Activated CD8-positive, alpha-beta memory T cell treated with anti-CD3 and anti-CD28 coated beads, Interleukin-2, amount 50 U/mL, for 1 hour (primary cell): ENCODE measurements around the gene CPT1C.

Experiments
- DNase-seq: peaks from one replicate; pipeline ENCODE4 v3.0.0-alpha.2; 2020; ENCODE audit errors: extremely low read depth

The CPT1C gene

DNA sequence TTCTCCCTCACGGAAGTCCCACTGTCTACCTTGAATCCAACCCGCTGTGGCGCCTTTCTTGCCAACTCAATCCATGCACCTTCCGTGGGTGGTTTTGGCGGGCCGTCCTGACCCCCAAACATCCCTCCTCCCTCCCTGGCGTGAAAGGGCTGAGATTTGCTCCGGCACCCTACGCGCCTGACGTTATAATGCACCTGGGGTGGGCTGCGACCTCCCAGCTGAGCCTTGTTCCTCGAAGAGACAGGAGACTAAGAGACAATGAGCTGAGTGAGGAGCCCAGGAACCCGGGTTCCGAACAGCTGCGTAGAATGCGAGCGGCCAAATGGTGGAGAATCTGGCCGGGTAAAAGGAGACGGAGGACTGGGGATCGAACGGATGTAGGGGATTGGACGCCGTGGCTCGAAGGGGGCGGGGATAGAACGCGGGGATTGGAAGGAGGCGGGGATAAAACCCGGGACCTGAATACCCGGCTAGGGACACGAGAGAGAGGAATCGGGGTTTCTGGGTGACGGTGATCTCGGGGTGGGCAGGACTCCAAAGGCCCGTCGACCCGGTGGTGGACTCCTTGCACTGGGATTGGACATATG lies at the start of gene CPT1C:
Gene CPT1C, plus strand, starts transcription at position 461 of the 587 bp plus-strand sequence. CDS start 1,137 bp downstream, outside the sequence.
- no peak for DNase-seq

DNA sequence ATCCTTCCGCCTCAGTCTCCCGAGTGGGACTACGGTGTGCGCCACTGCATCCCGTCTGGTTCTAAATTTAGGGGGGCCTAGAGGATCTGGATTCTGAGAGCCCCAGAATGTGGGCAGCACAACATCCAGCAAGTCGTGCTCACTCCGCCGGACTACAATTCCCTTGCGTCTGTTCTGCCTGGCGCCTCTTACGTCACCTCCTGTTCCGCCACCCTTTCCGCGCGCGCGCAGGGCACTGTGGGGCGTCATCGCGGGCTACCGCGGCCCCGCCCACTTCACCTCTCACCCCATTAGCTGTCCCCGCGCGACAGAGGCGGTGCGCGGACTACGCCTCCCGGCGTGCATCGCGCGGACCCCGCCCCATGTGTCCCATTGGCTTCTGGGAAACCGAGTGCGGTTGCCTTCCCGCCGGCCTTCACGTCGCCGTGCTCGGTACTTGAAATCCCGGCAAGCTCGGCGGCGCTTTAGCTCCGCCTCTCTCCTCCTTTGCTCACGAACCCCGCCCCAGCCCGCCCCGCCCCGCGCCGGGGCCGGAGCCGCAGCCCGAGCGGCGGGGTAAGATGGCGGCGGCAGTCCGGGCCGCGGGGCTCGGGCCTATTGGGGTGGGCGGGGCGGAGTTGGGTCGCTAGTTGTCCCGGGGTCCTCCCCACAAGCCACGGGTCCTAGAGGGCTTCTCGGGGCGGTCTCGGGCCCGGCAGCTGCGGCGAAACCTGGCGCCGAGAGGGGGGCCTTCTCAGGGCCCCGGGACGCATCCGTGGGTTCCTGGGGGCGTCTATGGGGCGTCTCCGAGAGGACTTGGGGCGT lies 49.0 kb upstream of the CPT1C start, which contains the start of gene SCAF1:
Gene SCAF1, plus strand, starts transcription at position 522 of the 804 bp plus-strand sequence. CDS start 2,818 bp downstream, outside the sequence.
- peak; percentile 97 for DNase-seq

GRCh38 chr19:49642492-49643035 lies 48.4 kb upstream of the CPT1C start:
- no peak for DNase-seq

DNA sequence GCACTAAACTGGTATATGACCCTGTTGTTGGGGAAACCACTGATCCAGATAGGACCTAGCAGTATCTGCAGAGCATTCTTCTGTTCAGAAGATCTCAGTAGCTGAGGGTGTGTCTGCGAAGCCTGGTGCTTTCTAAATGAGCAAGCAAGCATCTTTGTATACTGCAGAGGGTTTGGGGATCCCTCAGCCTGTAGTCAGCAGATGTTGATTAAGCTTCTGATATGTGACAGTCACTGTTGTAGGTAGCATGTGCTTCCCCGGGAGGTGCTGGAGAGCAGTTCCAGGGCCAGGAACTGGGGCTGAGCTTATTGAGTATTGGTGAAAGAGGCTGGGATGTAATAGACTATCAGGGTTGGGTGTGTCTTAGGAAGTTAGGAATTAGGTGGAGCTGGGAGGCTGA lies 47.5 kb upstream of the CPT1C start:
- DNase-seq, result no peak

GRCh38 chr19:49645592-49645991 lies 45.3 kb upstream of the CPT1C start:
- DNase-seq, result no peak

GRCh38 chr19:49645995-49646394 lies 44.9 kb upstream of the CPT1C start:
- no peak for DNase-seq

GRCh38 chr19:49646586-49646985 lies 44.3 kb upstream of the CPT1C start:
- DNase-seq, result no peak

DNA sequence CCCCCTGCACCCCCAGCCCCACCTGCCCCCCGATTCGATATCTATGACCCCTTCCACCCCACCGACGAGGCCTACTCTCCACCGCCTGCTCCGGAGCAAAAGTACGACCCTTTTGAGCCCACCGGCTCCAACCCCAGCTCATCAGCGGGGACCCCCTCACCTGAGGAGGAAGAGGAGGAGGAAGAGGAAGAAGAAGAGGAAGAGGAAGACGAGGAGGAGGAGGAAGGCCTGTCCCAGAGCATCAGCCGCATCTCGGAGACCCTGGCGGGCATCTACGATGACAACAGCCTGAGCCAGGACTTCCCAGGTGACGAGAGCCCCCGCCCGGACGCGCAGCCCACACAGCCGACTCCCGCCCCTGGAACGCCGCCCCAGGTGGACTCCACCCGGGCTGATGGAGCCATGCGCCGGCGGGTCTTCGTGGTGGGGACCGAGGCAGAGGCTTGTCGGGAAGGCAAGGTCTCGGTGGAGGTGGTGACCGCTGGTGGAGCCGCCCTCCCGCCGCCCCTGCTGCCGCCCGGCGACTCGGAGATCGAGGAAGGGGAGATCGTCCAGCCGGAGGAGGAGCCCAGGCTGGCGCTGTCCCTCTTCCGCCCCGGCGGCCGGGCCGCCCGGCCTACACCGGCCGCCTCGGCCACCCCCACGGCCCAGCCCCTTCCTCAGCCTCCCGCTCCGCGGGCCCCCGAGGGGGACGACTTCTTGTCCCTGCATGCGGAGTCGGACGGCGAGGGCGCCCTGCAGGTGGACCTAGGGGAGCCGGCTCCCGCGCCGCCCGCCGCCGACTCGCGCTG lies 39.7 kb upstream of the CPT1C start:
- no peak for DNase-seq

DNA sequence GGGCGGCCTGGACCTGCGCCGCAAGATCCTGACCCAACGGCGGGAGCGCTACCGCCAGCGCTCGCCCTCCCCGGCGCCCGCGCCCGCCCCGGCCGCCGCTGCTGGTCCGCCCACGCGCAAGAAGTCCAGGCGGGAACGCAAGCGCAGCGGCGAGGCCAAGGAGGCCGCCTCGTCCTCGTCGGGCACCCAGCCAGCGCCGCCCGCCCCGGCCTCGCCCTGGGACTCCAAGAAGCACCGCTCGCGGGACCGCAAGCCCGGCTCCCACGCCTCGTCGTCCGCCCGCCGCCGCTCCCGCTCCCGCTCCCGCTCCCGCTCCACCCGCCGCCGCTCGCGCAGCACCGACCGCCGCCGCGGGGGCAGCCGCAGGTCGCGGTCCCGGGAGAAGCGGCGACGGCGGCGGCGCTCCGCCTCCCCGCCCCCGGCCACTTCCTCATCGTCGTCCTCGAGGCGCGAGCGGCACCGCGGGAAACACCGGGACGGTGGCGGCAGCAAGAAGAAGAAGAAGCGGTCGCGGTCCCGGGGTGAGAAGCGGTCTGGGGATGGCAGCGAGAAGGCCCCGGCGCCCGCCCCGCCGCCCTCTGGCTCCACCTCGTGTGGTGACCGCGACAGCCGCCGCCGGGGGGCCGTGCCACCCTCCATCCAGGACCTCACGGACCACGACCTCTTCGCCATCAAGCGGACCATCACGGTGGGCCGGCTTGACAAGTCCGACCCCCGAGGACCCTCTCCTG lies 38.9 kb upstream of the CPT1C start:
- no peak for DNase-seq

DNA sequence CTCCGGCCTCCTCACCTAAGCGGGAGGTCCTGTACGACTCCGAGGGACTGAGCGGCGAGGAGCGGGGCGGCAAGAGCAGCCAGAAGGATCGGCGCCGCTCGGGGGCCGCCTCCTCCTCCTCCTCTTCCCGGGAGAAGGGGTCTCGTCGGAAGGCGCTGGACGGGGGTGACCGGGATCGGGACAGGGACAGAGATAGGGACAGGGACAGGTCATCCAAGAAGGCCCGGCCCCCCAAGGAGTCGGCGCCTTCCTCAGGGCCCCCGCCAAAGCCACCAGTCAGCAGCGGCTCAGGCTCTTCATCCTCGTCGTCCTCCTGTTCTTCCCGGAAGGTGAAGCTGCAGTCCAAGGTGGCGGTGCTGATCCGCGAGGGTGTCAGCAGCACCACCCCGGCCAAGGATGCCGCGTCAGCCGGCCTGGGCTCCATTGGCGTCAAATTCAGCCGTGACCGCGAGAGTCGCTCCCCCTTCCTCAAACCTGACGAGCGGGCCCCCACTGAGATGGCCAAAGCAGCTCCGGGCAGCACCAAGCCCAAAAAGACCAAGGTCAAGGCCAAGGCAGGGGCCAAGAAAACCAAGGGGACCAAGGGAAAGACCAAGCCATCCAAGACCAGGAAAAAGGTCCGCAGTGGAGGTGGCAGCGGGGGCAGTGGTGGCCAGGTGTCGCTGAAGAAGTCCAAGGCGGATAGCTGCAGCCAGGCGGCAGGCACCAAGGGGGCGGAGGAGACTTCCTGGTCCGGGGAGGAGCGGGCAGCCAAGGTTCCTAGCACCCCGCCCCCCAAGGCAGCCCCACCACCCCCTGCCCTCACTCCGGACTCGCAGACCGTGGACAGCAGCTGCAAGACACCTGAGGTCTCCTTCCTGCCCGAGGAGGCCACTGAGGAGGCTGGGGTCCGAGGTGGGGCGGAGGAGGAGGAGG lies 38.1 kb upstream of the CPT1C start:
- no peak for DNase-seq

DNA sequence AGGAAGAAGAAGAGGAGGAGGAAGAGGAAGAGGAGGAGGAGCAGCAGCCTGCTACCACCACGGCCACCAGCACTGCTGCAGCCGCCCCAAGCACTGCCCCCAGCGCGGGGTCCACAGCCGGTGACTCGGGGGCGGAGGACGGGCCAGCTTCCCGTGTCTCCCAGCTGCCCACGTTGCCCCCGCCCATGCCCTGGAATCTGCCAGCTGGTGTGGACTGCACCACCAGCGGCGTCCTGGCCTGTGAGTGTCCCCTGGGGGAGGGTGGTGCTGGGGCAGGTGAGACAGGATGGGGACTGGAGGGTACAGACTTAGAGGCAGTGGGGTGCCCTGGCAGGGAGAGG lies 37.5 kb upstream of the CPT1C start:
- DNase-seq, result no peak

- DNase-seq, result no peak
Observed at GRCh38 chr19:49654581-49654980, 36.3 kb upstream of the CPT1C start.

GRCh38 chr19:49655570-49656455 lies 35.1 kb upstream of the CPT1C start:
- no peak for DNase-seq

GRCh38 chr19:49656456-49657109 lies 34.3 kb upstream of the CPT1C start:
- no peak for DNase-seq

GRCh38 chr19:49657493-49658138 lies 33.3 kb upstream of the CPT1C start:
- DNase-seq, result no peak

DNA sequence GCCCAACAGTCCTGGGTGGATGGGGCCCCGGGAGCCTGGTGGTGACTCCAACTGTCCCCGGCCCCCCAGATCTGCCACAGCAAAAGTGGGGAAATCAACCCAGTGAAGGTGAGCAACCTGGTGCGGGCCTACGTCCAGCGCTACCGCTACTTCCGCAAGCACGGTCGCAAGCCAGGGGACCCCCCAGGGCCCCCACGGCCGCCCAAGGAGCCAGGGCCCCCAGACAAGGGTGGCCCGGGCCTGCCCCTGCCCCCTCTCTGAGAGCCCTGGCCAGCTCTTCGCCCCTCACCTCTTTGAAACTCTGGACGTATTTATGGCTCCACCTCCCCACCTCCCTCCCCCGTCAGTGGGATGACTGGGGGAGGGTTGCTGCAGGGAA lies 32.8 kb upstream of the CPT1C start:
- no peak for DNase-seq

GRCh38 chr19:49658566-49659442 lies 32.1 kb upstream of the CPT1C start:
- DNase-seq, result no peak
